Adipose tissue (tissue), 3 donors: ENCODE measurements around the gene MYOM3. TPM values are rescaled to one million over a fixed set of nuclear protein-coding genes. Genes with fewer than 3 reads are reported as not detected.

Experiments
- H3K27ac ChIP-seq: one replicate; pipeline ENCODE4 v1.5.1; 2013; ENCODE audit warnings: low read depth, low read length
- WGBS, 3 donors: extraction: QIAGEN DNeasy Blood & Tissue Kit; methylation state at CpG; one replicate each; pipeline ENCODE4 v1.1.7; 2013; 5-methylcytosine and 5-hydroxymethylcytosine counted together
- polyA plus RNA-seq, 3 donors: library from polyadenylated mRNA; stranded (reverse); fragments of 200-250 nt; gene quantifications; one replicate each; pipeline ENCODE4 v1.2.3, GENCODE V29; 2013
- donor health status: healthy with polysubstance abuse.
- donor health status: Bipolar disorder and iron deficiency.
- donor health status: healthy.

Gene MYOM3
- polyA plus RNA-seq, 3 donors, result 0.33 to 0.76 (median 0.34) TPM

GRCh38 chr1:24089027-24089742, 22.8 kb downstream of the MYOM3 start:
- 81 to 89% (median 84%) methylated on average over 14 of the region's 14 CpGs for WGBS, 3 donors
- H3K27ac ChIP-seq, result no peak overlapping the region

- 93 to 96% (median 94%) methylated on average over 16 of the region's 16 CpGs for WGBS, 3 donors
- H3K27ac ChIP-seq, result no peak overlapping the region
Measured at GRCh38 chr1:24086466-24086865, 25.5 kb downstream of the MYOM3 start.

GRCh38 chr1:24085546-24085945, 26.4 kb downstream of the MYOM3 start:
- 66 to 94% (median 94%) methylated on average over 3 of the region's 3 CpGs for WGBS, 3 donors
- H3K27ac ChIP-seq, result no peak overlapping the region

- H3K27ac ChIP-seq, result no peak overlapping the region
Measured at GRCh38 chr1:24085007-24085406, 26.9 kb downstream of the MYOM3 start.

GRCh38 chr1:24084050-24084449, 27.9 kb downstream of the MYOM3 start:
- H3K27ac ChIP-seq, result no peak overlapping the region
- 80 to 84% (median 82%) methylated on average over 7 of the region's 7 CpGs for WGBS, 3 donors

- WGBS, 3 donors, result 77 to 98% (median 90%) methylated on average over 8 of the region's 8 CpGs
- no peak overlapping the region for H3K27ac ChIP-seq
Measured at GRCh38 chr1:24082372-24082771, 29.6 kb downstream of the MYOM3 start.

- H3K27ac ChIP-seq, result no peak overlapping the region
- 57 to 98% (median 82%) methylated on average over 6 of the region's 6 CpGs for WGBS, 3 donors
Measured at GRCh38 chr1:24081190-24081589, 30.7 kb downstream of the MYOM3 start.

GRCh38 chr1:24080131-24080530, 31.8 kb downstream of the MYOM3 start:
- whole genome bisulfite sequencing, 3 donors, result 58 to 70% (median 61%) methylated on average over 10 of the region's 10 CpGs
- H3K27ac ChIP-seq, result no peak overlapping the region

GRCh38 chr1:24077278-24077978, 34.5 kb downstream of the MYOM3 start:
- WGBS, 3 donors, result 83 to 93% (median 83%) methylated on average over 16 of the region's 16 CpGs
- H3K27ac ChIP-seq, result no peak overlapping the region

GRCh38 chr1:24075946-24076345, 36.0 kb downstream of the MYOM3 start:
- no peak overlapping the region for H3K27ac ChIP-seq

GRCh38 chr1:24075590-24075854, 36.4 kb downstream of the MYOM3 start:
- WGBS, 3 donors, result 78 to 90% (median 88%) methylated on average over 4 of the region's 4 CpGs
- H3K27ac ChIP-seq, result no peak overlapping the region

More at GRCh38 chr1:24075946-24076345, 36.0 kb downstream of the MYOM3 start:
- 88 to 95% (median 93%) methylated on average over 8 of the region's 8 CpGs for WGBS, 3 donors

GRCh38 chr1:24074817-24075589, 36.9 kb downstream of the MYOM3 start:
- H3K27ac ChIP-seq, result no peak overlapping the region
- 84 to 89% (median 86%) methylated on average over 15 of the region's 15 CpGs for WGBS, 3 donors

GRCh38 chr1:24074196-24074595, 37.7 kb downstream of the MYOM3 start:
- 70 to 89% (median 83%) methylated on average over 5 of the region's 5 CpGs for WGBS, 3 donors

GRCh38 chr1:24071941-24072340, 40.0 kb downstream of the MYOM3 start:
- WGBS, 3 donors, result 83 to 89% (median 89%) methylated on average over 7 of the region's 7 CpGs
- H3K27ac ChIP-seq, result no peak overlapping the region

More at GRCh38 chr1:24074196-24074595, 37.7 kb downstream of the MYOM3 start:
- no peak overlapping the region for H3K27ac ChIP-seq

- no peak overlapping the region for H3K27ac ChIP-seq
- WGBS, 3 donors, result 18 to 25% (median 22%) methylated on average over 15 of the region's 15 CpGs
Measured at GRCh38 chr1:24070821-24071393, 41.0 kb downstream of the MYOM3 start.

- 66 to 80% (median 76%) methylated on average over 7 of the region's 7 CpGs for WGBS, 3 donors
- no peak overlapping the region for H3K27ac ChIP-seq
Measured at GRCh38 chr1:24069817-24070216, 42.1 kb downstream of the MYOM3 start.

- no peak overlapping the region for H3K27ac ChIP-seq
- 85 to 92% (median 89%) methylated on average over 12 of the region's 12 CpGs for WGBS, 3 donors
Measured at GRCh38 chr1:24067978-24068377, 44.0 kb downstream of the MYOM3 start.

GRCh38 chr1:24065304-24065703, 46.6 kb downstream of the MYOM3 start:
- 49 to 80% (median 62%) methylated on average over 7 of the region's 7 CpGs for WGBS, 3 donors
- H3K27ac ChIP-seq, result no peak overlapping the region

- H3K27ac ChIP-seq, result no peak overlapping the region
- 74 to 87% (median 76%) methylated on average over 2 of the region's 2 CpGs for WGBS, 3 donors
Measured at GRCh38 chr1:24062221-24062620, 49.7 kb downstream of the MYOM3 start.
